ENCODE measurements around the gene ZNF711. TPM values are rescaled to one million over a fixed set of nuclear protein-coding genes. Genes with fewer than 3 reads are reported as not detected.
"Not testable (repeated sequence)": the region's sequence is repeated elsewhere in the genome, so short reads cannot be mapped to it uniquely, and the experiment has no call there.

Gene ZNF711
- 1 to 10 TPM; 3.2 to 4.7 TPM for total RNA-seq
- long read RNA-seq, donor 1, partial matches to known transcripts, result 0 of 3 reads
- long read RNA-seq, donor 1, other reads (novel, unspliced or antisense), result 3 of 3 reads
- long read RNA-seq, donor 2, partial matches to known transcripts, result 0 of 2 reads
- long read RNA-seq, donor 2, other reads (novel, unspliced or antisense), result 2 of 2 reads

- DNase-seq (ENCODE audit: low spot score), result peak; percentile 71
- intact Hi-C loops (cut with DNase I), result no loop called here
Measured at GRCh38 chrX:85243761-85244449, at the start of gene ZNF711, which contains the start of gene SATL1. TSS of gene ZNF711 (plus strand) at chrX:85243991. CDS start at chrX:85247573, 3,582 bp downstream. TSS of gene SATL1 (minus strand) at chrX:85243779. CDS start at chrX:85108968, 134,811 bp downstream.

DNA sequence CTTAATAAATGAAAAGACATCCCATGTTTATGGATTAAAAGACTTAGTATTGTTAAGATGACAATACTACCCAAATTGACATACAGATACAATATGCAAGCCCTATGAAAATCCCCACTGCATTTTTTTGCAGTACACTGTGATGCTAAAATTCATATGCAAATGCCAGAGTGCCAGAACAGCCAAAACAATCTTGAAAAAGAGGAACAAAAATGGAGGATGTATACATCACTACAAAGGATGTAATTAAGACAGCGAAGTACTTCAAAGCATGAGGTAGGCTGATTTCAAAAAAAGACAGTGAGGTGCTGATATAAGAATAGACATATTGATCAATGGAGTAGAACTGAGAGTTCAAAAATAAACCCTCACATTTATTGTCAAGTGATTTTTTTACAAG, 47.5 kb upstream of the ZNF711 start:
- intact Hi-C loops (cut with DNase I), result no loop called here

GRCh38 chrX:85203461-85203970, 40.3 kb upstream of the ZNF711 start:
- intact Hi-C loops (cut with DNase I), result no loop called here
- peak; percentile 71 for DNase-seq (ENCODE audit: low spot score)

More for the DNA sequence above, 47.5 kb upstream of the ZNF711 start:
- no peak for DNase-seq (ENCODE audit: low spot score)

GRCh38 chrX:85213792-85214530, 29.8 kb upstream of the ZNF711 start:
- DNase-seq (ENCODE audit: low spot score), result no peak
- intact Hi-C loops (cut with DNase I), result no loop called here

DNA sequence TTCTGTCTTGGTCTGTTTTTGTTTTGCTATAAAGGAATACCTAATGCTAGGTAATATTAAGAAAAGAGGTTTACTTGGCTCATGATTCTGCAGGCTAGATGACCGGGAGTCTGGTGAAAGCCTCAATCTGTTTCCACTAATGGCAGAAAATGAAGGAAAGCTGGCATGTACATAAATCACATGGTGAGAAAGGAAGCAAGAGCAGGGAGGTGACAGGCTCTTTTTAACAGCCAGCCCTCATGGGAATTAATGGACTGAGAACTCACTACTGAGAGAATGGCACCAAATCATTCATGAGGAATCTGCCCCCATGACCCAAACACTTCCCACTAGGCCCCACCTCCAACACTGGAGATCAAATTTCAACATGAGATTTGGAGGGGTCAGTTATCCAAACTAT, 27.8 kb upstream of the ZNF711 start:
- no peak for DNase-seq (ENCODE audit: low spot score)
- intact Hi-C loops (cut with DNase I), result no loop called here

GRCh38 chrX:85221361-85221760, 22.4 kb upstream of the ZNF711 start:
- DNase-seq (ENCODE audit: low spot score), result no peak
- intact Hi-C loops (cut with DNase I), result no loop called here

- DNase-seq (ENCODE audit: low spot score), result no peak
- intact Hi-C loops (cut with DNase I), result no loop called here
Measured at GRCh38 chrX:85223359-85223758, 20.4 kb upstream of the ZNF711 start.

DNA sequence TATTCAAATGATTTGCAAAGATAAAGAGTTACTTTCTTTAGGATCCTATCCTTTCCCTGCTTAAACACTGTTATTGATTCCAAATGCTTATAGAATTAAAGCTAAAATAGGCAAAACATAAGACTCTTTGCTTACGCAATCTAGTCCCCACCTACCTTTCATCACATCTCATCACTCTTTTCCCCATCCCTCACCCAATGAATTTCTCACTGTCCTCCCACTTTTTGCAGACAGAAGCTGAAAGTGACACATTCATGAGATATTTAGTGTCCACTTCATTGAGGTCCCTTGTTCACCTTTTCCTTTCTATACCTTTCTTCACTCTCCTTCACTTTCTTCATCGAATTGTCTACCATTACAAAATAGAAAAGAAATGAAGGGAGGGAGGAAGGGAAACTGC, 636 bp upstream of the ZNF711 start:
- intact Hi-C loops (cut with DNase I), result no loop called here
- no peak for DNase-seq (ENCODE audit: low spot score)

- peak; percentile 48 for DNase-seq (ENCODE audit: low spot score)
- intact Hi-C loops (cut with DNase I), result no loop called here
Measured at GRCh38 chrX:85244450-85245211, 840 bp downstream of the ZNF711 start.

- intact Hi-C loops (cut with DNase I); DNase-seq (ENCODE audit: low spot score): not testable (repeated sequence)
Measured at GRCh38 chrX:85285286-85285685, 41.5 kb downstream of the ZNF711 start.

GRCh38 chrX:85288992-85289723, 45.4 kb downstream of the ZNF711 start:
- intact Hi-C loops (cut with DNase I), result no loop called here
- DNase-seq (ENCODE audit: low spot score), result no peak

- intact Hi-C loops (cut with DNase I), result no loop called here
Measured at GRCh38 chrX:85303544-85303943, 59.8 kb downstream of the ZNF711 start.

DNA sequence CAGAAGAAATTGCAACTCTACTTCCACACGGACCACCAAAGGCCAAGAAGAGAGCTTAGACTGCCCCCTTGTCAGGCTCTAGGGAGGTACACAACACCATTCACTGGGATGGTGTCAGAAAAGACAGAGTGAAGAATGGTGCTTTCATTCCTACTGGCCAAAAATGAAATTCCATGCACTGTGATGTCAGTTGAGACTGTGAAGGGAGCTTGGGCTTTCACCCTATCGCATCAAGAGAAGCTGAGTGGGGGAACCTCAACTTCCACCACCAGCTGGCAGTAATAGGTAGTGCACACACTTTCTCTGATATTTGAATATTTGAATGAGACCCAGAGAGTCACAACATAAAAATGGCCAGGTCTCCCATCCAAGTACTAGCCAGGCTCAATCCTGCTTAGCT, 65.9 kb downstream of the ZNF711 start:
- intact Hi-C loops (cut with DNase I), result no loop called here
- no peak for DNase-seq (ENCODE audit: low spot score)

More at GRCh38 chrX:85303544-85303943, 59.8 kb downstream of the ZNF711 start:
- DNase-seq (ENCODE audit: low spot score), result no peak

GRCh38 chrX:85311348-85311747, 67.6 kb downstream of the ZNF711 start:
- intact Hi-C loops (cut with DNase I); DNase-seq (ENCODE audit: low spot score): not testable (repeated sequence)

Other genes starting within 250 kb of the ZNF711 start
- gene APOOL, start 240.1 kb upstream of the ZNF711 start, total RNA-seq, result 10 to 100 TPM; 36.7 to 46.4 TPM
- gene SATL1, start 212 bp upstream of the ZNF711 start, total RNA-seq, result not detected
- 1 to 10 TPM; 1.0 to 1.5 TPM for gene POF1B, start 135.7 kb downstream of the ZNF711 start, total RNA-seq